ENCODE measurements around the gene GUCY1B1.
"Not testable (repeated sequence)": the region's sequence is repeated elsewhere in the genome, so short reads cannot be mapped to it uniquely, and the experiment has no call there.

GUCY1B1 gene

GRCh38 chr4:155761916-155762315 is 3.1 kb downstream of the GUCY1B1 start:
- DNase-seq (ENCODE audit: low read depth, low spot score): peak; percentile 33

- peak; percentile 13 for DNase-seq (ENCODE audit: low read depth, low spot score)
These were observed 3.5 kb downstream of the GUCY1B1 start for GRCh38 chr4:155762334-155762733.

- DNase-seq (ENCODE audit: low read depth, low spot score): no peak
These were observed 4.7 kb downstream of the GUCY1B1 start for GRCh38 chr4:155763551-155763950.

- no peak for DNase-seq (ENCODE audit: low read depth, low spot score)
These were observed 6.3 kb downstream of the GUCY1B1 start for GRCh38 chr4:155765149-155765548.

GRCh38 chr4:155766622-155767021 is 7.8 kb downstream of the GUCY1B1 start:
- no peak for DNase-seq (ENCODE audit: low read depth, low spot score)

- no peak for DNase-seq (ENCODE audit: low read depth, low spot score)
These were observed 9.5 kb downstream of the GUCY1B1 start for GRCh38 chr4:155768370-155768769.

- no peak for DNase-seq (ENCODE audit: low read depth, low spot score)
These were observed 10.3 kb downstream of the GUCY1B1 start for GRCh38 chr4:155769090-155769489.

GRCh38 chr4:155772459-155773195 is 13.8 kb downstream of the GUCY1B1 start:
- DNase-seq (ENCODE audit: low read depth, low spot score): peak; percentile 21

GRCh38 chr4:155773196-155773800 is 14.5 kb downstream of the GUCY1B1 start:
- DNase-seq (ENCODE audit: low read depth, low spot score): no peak

- no peak for DNase-seq (ENCODE audit: low read depth, low spot score)
These were observed 15.2 kb downstream of the GUCY1B1 start for GRCh38 chr4:155774033-155774432.

GRCh38 chr4:155777971-155778735 is 19.3 kb downstream of the GUCY1B1 start:
- peak; percentile 50 for DNase-seq (ENCODE audit: low read depth, low spot score)

GRCh38 chr4:155780775-155781174 is 22.0 kb downstream of the GUCY1B1 start:
- peak; percentile 15 for DNase-seq (ENCODE audit: low read depth, low spot score)

- DNase-seq (ENCODE audit: low read depth, low spot score): no peak
These were observed 22.5 kb downstream of the GUCY1B1 start for GRCh38 chr4:155781249-155781831.

GRCh38 chr4:155784637-155785036 is 25.8 kb downstream of the GUCY1B1 start:
- DNase-seq (ENCODE audit: low read depth, low spot score): no peak

GRCh38 chr4:155785828-155786227 is 27.0 kb downstream of the GUCY1B1 start:
- no peak for DNase-seq (ENCODE audit: low read depth, low spot score)

GRCh38 chr4:155787113-155787710 is 28.4 kb downstream of the GUCY1B1 start:
- peak; percentile 74 for DNase-seq (ENCODE audit: low read depth, low spot score)

GRCh38 chr4:155789391-155789790 is 30.6 kb downstream of the GUCY1B1 start:
- no peak for DNase-seq (ENCODE audit: low read depth, low spot score)

GRCh38 chr4:155789982-155790381 is 31.2 kb downstream of the GUCY1B1 start:
- no peak for DNase-seq (ENCODE audit: low read depth, low spot score)

- DNase-seq (ENCODE audit: low read depth, low spot score): no peak
These were observed 35.9 kb downstream of the GUCY1B1 start for GRCh38 chr4:155794589-155795236.

GRCh38 chr4:155795991-155796390 is 37.2 kb downstream of the GUCY1B1 start:
- peak; percentile 72 for DNase-seq (ENCODE audit: low read depth, low spot score)

- DNase-seq (ENCODE audit: low read depth, low spot score): not testable (repeated sequence)
These were observed 38.8 kb downstream of the GUCY1B1 start for GRCh38 chr4:155797581-155797980.

All from astrocyte of the hippocampus (primary cell).